DOHH2 (cell line): ENCODE results near the gene SOBP.
"Not testable (repeated sequence)": the region's sequence is repeated elsewhere in the genome, so short reads cannot be mapped to it uniquely, and the experiment has no call there.

ENCODE experiments used
- H3F3A ChIP-seq: fragments of 200-600 bp; sonication (generic), shearing (Covaris generic); 2 replicates; pipeline ENCODE4 v1.6.0; 2016; ENCODE audit warnings: antibody characterized with exemption, mild to moderate bottlenecking; ENCODE audit not compliant: control insufficient read depth, insufficient read depth
- H3K27ac ChIP-seq: fragments of 200-600 bp; sonication (generic); 2 replicates; pipeline ENCODE4 v1.5.1; 2014; ENCODE audit warnings: low read depth, mild to moderate bottlenecking, low read length, moderate library complexity
- H3K27me3 ChIP-seq: fragments of 200-600 bp; sonication (generic); 2 replicates; pipeline ENCODE4 v1.6.1; 2014; ENCODE audit warnings: mild to moderate bottlenecking, low read length, mixed read lengths; ENCODE audit not compliant: control insufficient read depth
- H3K36me3 ChIP-seq: fragments of 200-600 bp; sonication (generic); 2 replicates; pipeline ENCODE4 v1.6.1; 2014; ENCODE audit warnings: mild to moderate bottlenecking, low read length, moderate library complexity, mixed read lengths; ENCODE audit not compliant: control insufficient read depth
- H3K4me1 ChIP-seq: fragments of 200-600 bp; sonication (generic); 2 replicates; pipeline ENCODE4 v1.6.1; 2014; ENCODE audit warnings: mild to moderate bottlenecking, low read length, mixed read lengths; ENCODE audit not compliant: control insufficient read depth
- H3K4me2 ChIP-seq: fragments of 200-600 bp; sonication (generic); 2 replicates; pipeline ENCODE4 v1.6.0; 2014; ENCODE audit warnings: mild to moderate bottlenecking, low read length, moderate library complexity
- H3K4me3 ChIP-seq: fragments of 200-600 bp; sonication (generic); 2 replicates; pipeline ENCODE4 v1.5.1; 2014; ENCODE audit warnings: mild to moderate bottlenecking, low read length, mixed read lengths
- H3K79me2 ChIP-seq: fragments of 200-600 bp; sonication (generic); 2 replicates; pipeline ENCODE4 v1.6.1; 2014; ENCODE audit warnings: mild to moderate bottlenecking, low read length, mixed read lengths; ENCODE audit not compliant: control insufficient read depth
- H3K9me2 ChIP-seq: fragments of 200-600 bp; sonication (generic); replicated peaks from 2 replicates; pipeline ENCODE4 v1.6.1; 2014; ENCODE audit warnings: mild to moderate bottlenecking, low read length, mixed read lengths; ENCODE audit not compliant: control insufficient read depth
- H3K9me3 ChIP-seq: fragments of 200-600 bp; sonication (generic); 2 replicates; pipeline ENCODE4 v1.6.1; 2014; ENCODE audit warnings: antibody characterized with exemption, low read length, mixed read lengths; ENCODE audit not compliant: control insufficient read depth, insufficient read depth
- H4K20me1 ChIP-seq: fragments of 200-600 bp; sonication (generic); 2 replicates; pipeline ENCODE4 v1.6.0; 2014; ENCODE audit warnings: low read depth, mild to moderate bottlenecking, antibody characterized with exemption, low read length, moderate library complexity; ENCODE audit not compliant: control insufficient read depth, insufficient read depth
- CTCF ChIP-seq: fragments of 200-600 bp; sonication (generic); IDR thresholded peaks from one replicate; pipeline ENCODE4 v1.5.1; 2014; ENCODE audit warnings: antibody characterized with exemption, mild to moderate bottlenecking, low read depth, low read length; ENCODE audit not compliant: poor library complexity, severe bottlenecking
- EZH2phosphoT487 ChIP-seq: fragments of 200-600 bp; sonication (generic); IDR thresholded peaks from 2 replicates; pipeline ENCODE4 v1.6.1; 2017; ENCODE audit warnings: borderline replicate concordance, mild to moderate bottlenecking, antibody characterized with exemption, low read length, moderate library complexity, mixed read lengths

Gene SOBP

DNA sequence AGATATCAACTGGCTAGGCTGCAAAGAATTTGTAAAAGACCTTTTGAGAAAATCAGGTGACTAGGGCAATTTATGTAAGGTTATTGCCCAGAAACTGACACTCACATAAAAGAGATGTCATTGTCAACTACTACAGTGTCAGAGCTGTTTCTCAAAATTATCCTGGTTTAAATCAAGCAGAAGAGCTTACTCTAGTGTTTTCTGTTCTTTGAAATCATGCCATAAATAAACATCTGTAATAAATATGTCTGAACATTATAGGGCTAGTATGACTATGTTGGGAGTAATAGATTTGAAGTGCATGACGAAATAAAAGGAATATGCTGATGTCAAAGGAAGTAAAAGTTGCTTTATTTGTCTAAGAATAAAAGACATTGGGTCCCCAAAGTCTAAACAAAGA is 19.6 kb upstream of the SOBP start:
- Histone ChIP-seq H3K27me3 (no peaks in the 10 kb centered on the region), H3K9me2 (no peaks in the 10 kb centered on the region), H3K4me2 (no peak overlapping the region), H3K27ac (no peak overlapping the region), H3K4me3 (no peak overlapping the region), H3K9me3 (no peaks in the 10 kb centered on the region), H3K79me2 (no peaks in the 10 kb centered on the region), H3K36me3 (no peaks in the 10 kb centered on the region), H3F3A (no peaks in the 10 kb centered on the region), H3K4me1 (peaks cover 7% of the 10 kb centered on the region), H4K20me1 (no peaks in the 10 kb centered on the region)
- TF ChIP-seq EZH2phosphoT487, result no peak
- no peak for TF ChIP-seq CTCF

- Histone ChIP-seq H4K20me1 (no peaks in the 10 kb centered on the region), H3K9me3 (no peaks in the 10 kb centered on the region), H3K27ac (no peak overlapping the region), H3K4me2 (no peak overlapping the region), H3K27me3 (no peaks in the 10 kb centered on the region), H3K4me1 (no peaks in the 10 kb centered on the region), H3K36me3 (no peaks in the 10 kb centered on the region), H3K79me2 (no peaks in the 10 kb centered on the region), H3F3A (no peaks in the 10 kb centered on the region), H3K4me3 (no peak overlapping the region), H3K9me2 (no peaks in the 10 kb centered on the region)
- no peak for TF ChIP-seq EZH2phosphoT487
- no peak for TF ChIP-seq CTCF
Measured at GRCh38 chr6:107473660-107474059, 16.3 kb upstream of the SOBP start.

DNA sequence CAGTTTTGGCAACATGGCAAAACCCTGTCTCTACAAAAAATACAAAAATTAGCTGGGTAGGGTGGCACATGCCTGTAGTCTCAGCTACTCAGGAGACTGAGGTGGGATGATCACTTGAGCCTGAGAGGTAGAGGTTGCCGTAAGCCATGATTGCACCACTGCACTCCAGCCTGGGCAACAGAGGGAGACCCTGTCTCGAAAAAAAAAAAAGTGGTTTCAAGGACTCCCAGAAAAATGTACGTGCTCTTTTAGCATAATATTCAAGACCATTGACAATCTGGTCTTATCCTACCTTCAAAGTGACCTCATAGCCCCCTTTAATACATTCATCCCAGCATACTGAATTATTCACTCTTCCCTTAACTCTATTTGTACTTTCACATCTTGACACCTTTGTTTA is 14.6 kb upstream of the SOBP start:
- H3K79me2 ChIP-seq, H3K9me3 ChIP-seq, H3K27ac ChIP-seq, H3K36me3 ChIP-seq, H3K4me3 ChIP-seq, H3K4me2 ChIP-seq, H3F3A ChIP-seq, H3K9me2 ChIP-seq, H4K20me1 ChIP-seq, H3K27me3 ChIP-seq, H3K4me1 ChIP-seq: not testable (repeated sequence)

DNA sequence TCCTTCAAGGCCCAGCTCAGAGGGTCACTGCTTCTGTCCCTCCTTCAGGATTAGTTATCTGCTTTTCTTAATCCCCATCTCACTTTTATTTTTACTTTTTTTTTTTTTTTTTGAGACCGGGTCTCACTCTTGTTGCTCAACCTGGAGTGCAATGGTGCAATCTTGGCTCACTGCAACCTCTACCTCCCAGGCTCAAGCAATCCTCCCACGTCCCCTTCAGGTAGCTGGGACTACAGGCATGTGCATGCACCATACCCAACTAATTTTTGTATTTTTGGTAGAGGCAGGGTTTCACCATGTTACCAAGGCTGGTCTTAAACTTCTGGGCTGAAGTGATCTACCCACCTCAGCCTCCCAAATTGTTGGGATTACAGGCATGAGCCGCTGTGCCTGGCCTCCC is 14.1 kb upstream of the SOBP start:
- H3K79me2 ChIP-seq, H3K27ac ChIP-seq, H3K27me3 ChIP-seq, H3K9me2 ChIP-seq, H3K9me3 ChIP-seq, H3F3A ChIP-seq, H4K20me1 ChIP-seq, H3K4me3 ChIP-seq, H3K4me1 ChIP-seq, H3K4me2 ChIP-seq, H3K36me3 ChIP-seq: not testable (repeated sequence)
